HepG2 (cell line): ENCODE measurements around the gene SRSF8. TPM values are rescaled to one million over a fixed set of nuclear protein-coding genes. Genes with fewer than 3 reads are reported as not detected.

Experiments used
- AFF4 ChIP-seq: sonication (generic); formaldehyde crosslinking; IDR thresholded peaks from 2 replicates; pipeline ENCODE4 v1.4.0; 2020; ENCODE audit warnings: missing genetic modification reagents
- E2F1 ChIP-seq: sonication (generic); formaldehyde crosslinking; IDR thresholded peaks from 2 replicates; pipeline ENCODE4 v1.5.0; 2020; ENCODE audit warnings: missing genetic modification reagents
- KMT2A ChIP-seq: sonication (generic); formaldehyde crosslinking; IDR thresholded peaks from 2 replicates; pipeline ENCODE4 v1.4.0; 2020; ENCODE audit warnings: missing genetic modification reagents
- NFKBIZ ChIP-seq: IDR thresholded peaks from 2 replicates; pipeline ENCODE4 v1.6.1; 2018; ENCODE audit warnings: missing genetic modification reagents, missing compliant biosample characterization
- NFYC ChIP-seq: IDR thresholded peaks from 2 replicates; pipeline ENCODE4 v1.6.1; 2016; ENCODE audit warnings: missing genetic modification reagents, missing compliant biosample characterization
- POLR2AphosphoS2 ChIP-seq: IDR thresholded peaks from 2 replicates; pipeline ENCODE4 v1.6.1; 2011; ENCODE audit warnings: low read depth, low read length, improper control_type of control experiment
- SUZ12 ChIP-seq: fragments of 150-350 bp; IDR thresholded peaks from 2 replicates; pipeline ENCODE4 v1.6.1; 2014; ENCODE audit warnings: low read depth, low read length
- THAP9 ChIP-seq: sonication (generic); formaldehyde crosslinking; IDR thresholded peaks from 2 replicates; pipeline ENCODE4; 2020; ENCODE audit warnings: missing genetic modification reagents, mild to moderate bottlenecking, borderline replicate concordance
- ZBTB46 ChIP-seq: sonication (generic); formaldehyde crosslinking; IDR thresholded peaks from 2 replicates; pipeline ENCODE4 v1.4.0; 2020; ENCODE audit warnings: mild to moderate bottlenecking, missing genetic modification reagents, borderline replicate concordance
- ZFP82 ChIP-seq: sonication (generic); formaldehyde crosslinking; IDR thresholded peaks from 2 replicates; pipeline ENCODE4 v1.5.1; 2020; ENCODE audit warnings: mild to moderate bottlenecking, missing genetic modification reagents, borderline replicate concordance
- ZNF333 ChIP-seq: sonication (generic); formaldehyde crosslinking; IDR thresholded peaks from 2 replicates; pipeline ENCODE4 v1.4.0; 2020; ENCODE audit warnings: mild to moderate bottlenecking, missing genetic modification reagents, borderline replicate concordance
- ZNF572 ChIP-seq: sonication (generic); formaldehyde crosslinking; IDR thresholded peaks from 2 replicates; pipeline ENCODE4 v1.5.1; 2020; ENCODE audit warnings: mild to moderate bottlenecking, missing genetic modification reagents
- ZNF615 ChIP-seq: sonication (generic); formaldehyde crosslinking; IDR thresholded peaks from 2 replicates; pipeline ENCODE4 v1.5.0; 2020; ENCODE audit warnings: mild to moderate bottlenecking, missing genetic modification reagents, borderline replicate concordance
- ZNF660 ChIP-seq: sonication (generic); formaldehyde crosslinking; IDR thresholded peaks from 2 replicates; pipeline ENCODE4 v1.5.1; 2020; ENCODE audit warnings: mild to moderate bottlenecking, low read depth, missing genetic modification reagents, borderline replicate concordance
- polyA plus RNA-seq, 8 experiments: library from polyadenylated mRNA; depleted of rRNA in 3 of 8; stranded (reverse) in 7 of 8; unstranded in 1 of 8; fragments of >200 nt; fragmentation: Illumina TruSeq in 4 of 8; extraction: Trizol in 4 of 8; gene quantifications; 2 replicates each; pipeline versions ENCODE4 v1.2.1 to v1.2.3, GENCODE V29; 2011 to 2016; ENCODE audit warnings: low read depth in 4 of 8, missing spikeins in 1 of 8, mixed read lengths in 1 of 8; ENCODE audit not compliant: insufficient read depth in 1 of 8
- total RNA-seq, 5 experiments: library from RNA; depleted of rRNA; stranded (reverse); fragments of >200 nt; fragmentation: Illumina TruSeq; extraction: Trizol; gene quantifications; 2 replicates each; pipeline ENCODE4 v1.2.3, GENCODE V29; 2016; ENCODE audit warnings: low read depth in 1 of 5

The SRSF8 gene
- total and polyA plus RNA-seq, 2 of the 13 experiments (the other 11 are each of a cell fraction or from before 2014, with no cell fraction given), result 21.8 to 25.8 TPM

- TF ChIP-seq ZNF572 (CRISPR knock-in tag) (no peak), ZNF615 (no peak), ZNF333 (CRISPR knock-in tag) (no peak), POLR2AphosphoS2 (no peak), NFYC (CRISPR knock-in tag) (no peak), THAP9 (CRISPR knock-in tag) (no peak), E2F1 (no peak), NFKBIZ (0 out of 2 replicates have a peak, but pooled peaks have one; percentile 14), AFF4 (CRISPR knock-in tag) (no peak), ZFP82 (CRISPR knock-in tag) (peak; percentile 74; the same call in 1 of the 2 replicates), ZBTB46 (CRISPR knock-in tag) (no peak), SUZ12 (no peak), KMT2A (CRISPR knock-in tag) (peak; percentile 11; the same call in 1 of the 2 replicates), ZNF660 (CRISPR knock-in tag) (no peak)
Observed at GRCh38 chr11:95067841-95068219, 1.1 kb downstream of the SRSF8 start (continued).
